C4-2B (cell line): ENCODE measurements around the gene IRF2BP1.

Experiments used
- CTCF ChIP-seq: fragments of 450-650 bp; conservative IDR thresholded peaks from 2 replicates; pipeline ENCODE4 v1.5.1; 2017; ENCODE audit warnings: mild to moderate bottlenecking
- ZFX ChIP-seq: fragments of 450-650 bp; IDR thresholded peaks from 2 replicates; pipeline ENCODE4 v1.6.1; 2017

GRCh38 chr19:45862271-45862563 lies 23.7 kb downstream of the IRF2BP1 start:
- TF ChIP-seq CTCF: no peak
- TF ChIP-seq ZFX: no peak
